ENCODE results near the gene SPATA9. TPM values are rescaled to one million over a fixed set of nuclear protein-coding genes. Genes with fewer than 3 reads are reported as not detected.

SPATA9 gene
- total RNA-seq, 1 donor from 2014 or later: 0.33 TPM

GRCh38 chr5:95627971-95628810 is 54.6 kb downstream of the SPATA9 start:
- peaks cover 4% of the 10 kb centered on the region for H3K4me1 Mint-ChIP-seq (ENCODE audit: unreplicated experiment)
- DNase-seq (ENCODE audit: low spot score): no peak
- TF ChIP-seq CTCF (IDR thresholded peaks at IDR 0.05; ENCODE audit: unreplicated experiment): no peak
- no peak overlapping the region for H3K27ac Mint-ChIP-seq (ENCODE audit: unreplicated experiment)
- no peaks in the 10 kb centered on the region for H3K36me3 Mint-ChIP-seq (ENCODE audit: low read depth, unreplicated experiment)
- H3K27me3 Mint-ChIP-seq (ENCODE audit: unreplicated experiment): peaks cover 8% of the 10 kb centered on the region
- no peaks in the 10 kb centered on the region for H3K9me3 Mint-ChIP-seq (ENCODE audit: unreplicated experiment)
- no peak overlapping the region for H3K4me3 Mint-ChIP-seq (ENCODE audit: unreplicated experiment)

GRCh38 chr5:95626701-95627100 is 56.1 kb downstream of the SPATA9 start:
- H3K36me3 Mint-ChIP-seq (ENCODE audit: low read depth, unreplicated experiment): peaks cover 1% of the 10 kb centered on the region
- no peak overlapping the region for H3K4me3 Mint-ChIP-seq (ENCODE audit: unreplicated experiment)
- H3K4me1 Mint-ChIP-seq (ENCODE audit: unreplicated experiment): peaks cover 12% of the 10 kb centered on the region
- H3K9me3 Mint-ChIP-seq (ENCODE audit: unreplicated experiment): no peaks in the 10 kb centered on the region
- no peak for TF ChIP-seq CTCF (IDR thresholded peaks at IDR 0.05; ENCODE audit: unreplicated experiment)
- H3K27ac Mint-ChIP-seq (ENCODE audit: unreplicated experiment): no peak overlapping the region
- no peak for DNase-seq (ENCODE audit: low spot score)
- peaks cover 5% of the 10 kb centered on the region for H3K27me3 Mint-ChIP-seq (ENCODE audit: unreplicated experiment)

- DNase-seq (ENCODE audit: low spot score): no peak
- TF ChIP-seq CTCF (IDR thresholded peaks at IDR 0.05; ENCODE audit: unreplicated experiment): no peak
- no peaks in the 10 kb centered on the region for H3K9me3 Mint-ChIP-seq (ENCODE audit: unreplicated experiment)
These were observed 58.4 kb downstream of the SPATA9 start for GRCh38 chr5:95624368-95624767.

GRCh38 chr5:95623706-95624105 is 59.1 kb downstream of the SPATA9 start:
- Mint-ChIP-seq H3K27ac (ENCODE audit: unreplicated experiment) (no peak overlapping the region), H3K36me3 (ENCODE audit: low read depth, unreplicated experiment) (peaks cover 4% of the 10 kb centered on the region), H3K27me3 (ENCODE audit: unreplicated experiment) (peaks cover 19% of the 10 kb centered on the region), H3K4me1 (ENCODE audit: unreplicated experiment) (peaks cover 25% of the 10 kb centered on the region), H3K4me3 (ENCODE audit: unreplicated experiment) (no peak overlapping the region), H3K9me3 (ENCODE audit: unreplicated experiment) (no peaks in the 10 kb centered on the region)
- no peak for TF ChIP-seq CTCF (IDR thresholded peaks at IDR 0.05; ENCODE audit: unreplicated experiment)
- no peak for DNase-seq (ENCODE audit: low spot score)

More at GRCh38 chr5:95624368-95624767, 58.4 kb downstream of the SPATA9 start:
- Mint-ChIP-seq H3K36me3 (ENCODE audit: low read depth, unreplicated experiment) (peaks cover 4% of the 10 kb centered on the region), H3K27ac (ENCODE audit: unreplicated experiment) (no peak overlapping the region), H3K4me3 (ENCODE audit: unreplicated experiment) (no peak overlapping the region), H3K27me3 (ENCODE audit: unreplicated experiment) (peaks cover 16% of the 10 kb centered on the region), H3K4me1 (ENCODE audit: unreplicated experiment) (peaks cover 23% of the 10 kb centered on the region)

Data from endothelial cell (in vitro differentiated cells).